Measurements from ENCODE around the gene HAGHL.

GRCh38 chr16:711084-711483, 15.8 kb upstream of the HAGHL start:
- TF ChIP-seq NR3C1 (IDR thresholded peaks at IDR 0.05) (no peak), RAD21 (conservative IDR thresholded peaks at IDR 0.05 in 1 of 2, IDR thresholded peaks at IDR 0.05 in 1 of 2) (no peak), CTCF (IDR thresholded peaks at IDR 0.05) (no peak)
